CD4-positive, alpha-beta T cell treated with Interleukin-12 subunit alpha and Interleukin-12 subunit beta, for 1 hour (primary cell): ENCODE results near the gene HS3ST2.
"Not testable (repeated sequence)": the region's sequence is repeated elsewhere in the genome, so short reads cannot be mapped to it uniquely, and the experiment has no call there.

Experiments used
- DNase-seq: peaks from one replicate; pipeline ENCODE4 v3.0.0-alpha.2; 2020

HS3ST2 gene

DNA sequence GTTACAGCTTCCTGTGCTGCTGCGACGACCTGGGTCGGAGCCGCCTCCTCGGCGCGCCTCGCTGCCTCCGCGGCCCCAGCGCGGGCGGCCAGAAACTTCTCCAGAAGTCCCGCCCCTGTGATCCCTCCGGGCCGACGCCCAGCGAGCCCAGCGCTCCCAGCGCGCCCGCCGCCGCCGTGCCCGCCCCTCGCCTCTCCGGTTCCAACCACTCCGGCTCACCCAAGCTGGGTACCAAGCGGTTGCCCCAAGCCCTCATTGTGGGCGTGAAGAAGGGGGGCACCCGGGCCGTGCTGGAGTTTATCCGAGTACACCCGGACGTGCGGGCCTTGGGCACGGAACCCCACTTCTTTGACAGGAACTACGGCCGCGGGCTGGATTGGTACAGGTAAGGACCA lies 746 bp downstream of the HS3ST2 start:
- no peak for DNase-seq

DNA sequence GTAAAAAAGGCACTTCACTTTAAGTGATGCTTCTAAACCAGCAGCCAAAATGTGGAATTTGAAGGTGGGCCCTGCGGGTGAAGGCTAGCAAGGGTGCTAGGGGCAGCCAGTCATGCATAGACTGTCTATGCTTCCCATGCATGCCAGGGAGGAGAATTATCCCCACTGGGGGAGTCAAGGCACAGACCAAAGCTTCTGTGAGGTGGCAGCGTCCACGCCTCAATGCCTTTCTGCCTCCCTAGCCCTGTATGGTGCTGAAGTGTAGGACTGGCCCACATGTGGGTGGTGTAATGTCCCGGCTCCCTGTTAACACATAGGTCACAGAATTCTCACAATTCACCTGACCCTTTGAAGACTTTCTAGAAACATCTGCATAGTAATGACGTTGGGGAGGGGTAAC lies 1.9 kb downstream of the HS3ST2 start:
- DNase-seq, result no peak

DNA sequence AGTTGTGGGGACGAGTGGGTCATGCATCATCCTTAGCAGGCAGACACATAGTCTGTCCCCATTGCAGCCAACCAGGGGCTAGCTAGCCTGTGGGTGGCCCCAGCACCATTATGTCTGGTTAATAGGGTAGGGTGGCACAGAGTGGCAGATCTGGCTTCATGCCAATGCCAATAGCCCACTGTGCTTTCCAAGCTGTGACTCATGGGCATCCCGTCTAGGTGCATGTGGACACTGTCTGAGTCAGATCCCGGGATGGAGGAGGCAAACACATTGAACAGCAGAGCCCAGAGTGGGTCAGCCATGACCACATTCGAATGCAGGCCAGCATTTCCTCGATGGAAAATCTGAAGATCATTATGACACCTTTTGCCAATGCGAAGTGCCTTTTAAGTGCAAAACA lies 2.5 kb downstream of the HS3ST2 start:
- no peak for DNase-seq

GRCh38 chr16:22818736-22819135 lies 4.8 kb downstream of the HS3ST2 start:
- not testable (repeated sequence) for DNase-seq

DNA sequence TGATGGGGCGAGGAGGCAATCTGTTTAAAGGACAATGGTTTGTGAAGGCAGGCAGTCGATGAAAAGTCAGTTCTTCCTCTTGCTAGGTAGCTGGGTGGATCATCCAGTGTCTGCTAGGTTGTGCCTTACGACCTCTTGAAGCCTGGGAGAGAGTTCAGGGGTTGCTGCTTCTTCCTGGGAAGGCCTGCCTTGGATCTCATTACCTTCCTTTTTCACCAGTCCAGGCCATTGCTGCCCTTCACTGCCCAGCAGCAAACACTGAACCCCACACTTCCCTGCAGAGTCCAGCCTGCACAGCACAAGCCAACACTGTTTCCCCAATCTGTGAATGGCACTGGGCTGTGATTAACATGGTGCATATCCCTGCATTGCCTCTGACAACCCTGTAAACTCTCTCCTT lies 24.7 kb downstream of the HS3ST2 start:
- no peak for DNase-seq

DNA sequence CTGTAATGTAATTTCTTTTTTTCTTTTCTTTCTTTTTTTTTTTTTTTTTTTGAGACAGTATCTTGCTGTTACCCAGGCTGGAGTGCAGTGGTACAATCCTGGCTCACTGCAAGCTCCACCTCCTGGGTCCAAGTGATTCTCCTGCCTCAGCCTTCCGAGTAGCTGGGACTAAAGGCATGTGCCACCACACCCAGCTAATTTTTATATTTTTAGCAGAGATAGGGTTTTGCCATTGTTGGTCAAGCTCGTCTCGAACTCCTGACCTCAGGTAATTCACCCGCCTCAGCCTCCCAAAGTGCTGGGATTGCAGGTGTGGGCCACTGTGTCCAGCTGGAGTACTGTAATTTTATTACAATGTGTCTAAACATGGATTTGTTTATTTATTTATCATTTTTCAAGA lies 28.1 kb downstream of the HS3ST2 start:
- not testable (repeated sequence) for DNase-seq

GRCh38 chr16:22843122-22843521 lies 29.2 kb downstream of the HS3ST2 start:
- no peak for DNase-seq

DNA sequence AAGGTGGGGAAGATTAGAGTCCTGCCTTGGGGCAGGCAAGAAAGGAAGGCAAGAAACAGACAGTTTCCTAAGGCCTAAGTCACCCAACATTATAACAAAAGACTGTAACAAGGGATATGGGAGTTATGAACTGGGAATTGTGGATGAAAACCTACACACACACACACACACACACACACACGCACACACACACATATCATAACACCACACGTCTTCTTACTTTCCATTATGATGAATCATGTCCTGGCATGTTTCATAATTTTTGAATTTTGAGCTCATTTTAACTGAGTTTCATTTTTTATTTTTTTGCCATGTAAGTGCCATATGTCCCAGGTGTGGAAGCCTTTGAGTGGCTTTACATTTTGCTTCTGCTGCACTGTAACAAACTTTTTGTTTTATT lies 29.9 kb downstream of the HS3ST2 start:
- DNase-seq, result no peak

DNA sequence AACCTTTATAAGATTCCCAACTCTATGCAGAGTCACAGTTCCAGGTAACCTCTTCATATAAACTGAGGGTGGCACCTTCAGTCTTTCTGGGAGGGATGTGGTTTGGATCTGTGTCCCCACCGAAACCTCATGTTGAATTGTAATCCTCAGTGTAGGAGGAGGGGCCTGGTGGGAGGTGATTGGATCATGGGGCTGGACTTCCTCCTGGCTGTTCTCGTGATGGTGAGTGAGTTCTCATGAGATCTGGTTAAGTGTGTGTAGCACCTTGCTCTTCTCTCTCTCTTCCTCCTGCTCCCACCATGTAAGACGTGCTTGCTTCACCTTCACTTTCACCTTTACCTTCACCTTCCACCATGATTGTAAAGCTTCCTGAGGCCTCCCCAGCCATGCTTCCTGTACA lies 30.5 kb downstream of the HS3ST2 start:
- no peak for DNase-seq

GRCh38 chr16:22847100-22847499 lies 33.1 kb downstream of the HS3ST2 start:
- DNase-seq, result no peak

GRCh38 chr16:22847690-22848089 lies 33.7 kb downstream of the HS3ST2 start:
- DNase-seq, result no peak

DNA sequence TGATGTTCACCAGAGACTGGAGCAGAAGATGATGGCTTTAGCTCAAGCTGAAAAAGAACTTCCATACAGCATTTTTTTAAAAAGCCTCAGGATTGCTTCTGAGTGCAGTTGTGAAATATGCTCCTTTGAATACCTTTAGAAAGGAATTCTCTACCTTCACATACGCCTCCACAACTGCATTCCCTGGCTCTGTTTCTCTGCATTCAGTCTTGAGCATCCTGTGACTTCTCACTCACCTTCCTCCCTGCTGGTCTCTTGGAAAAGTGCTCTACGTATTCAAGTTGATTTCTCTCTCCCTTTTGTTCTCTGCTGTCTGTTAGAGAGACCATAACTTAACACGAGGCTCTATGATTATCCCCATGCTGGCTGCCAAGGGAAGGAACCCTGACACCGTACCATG lies 34.5 kb downstream of the HS3ST2 start:
- no peak for DNase-seq

DNA sequence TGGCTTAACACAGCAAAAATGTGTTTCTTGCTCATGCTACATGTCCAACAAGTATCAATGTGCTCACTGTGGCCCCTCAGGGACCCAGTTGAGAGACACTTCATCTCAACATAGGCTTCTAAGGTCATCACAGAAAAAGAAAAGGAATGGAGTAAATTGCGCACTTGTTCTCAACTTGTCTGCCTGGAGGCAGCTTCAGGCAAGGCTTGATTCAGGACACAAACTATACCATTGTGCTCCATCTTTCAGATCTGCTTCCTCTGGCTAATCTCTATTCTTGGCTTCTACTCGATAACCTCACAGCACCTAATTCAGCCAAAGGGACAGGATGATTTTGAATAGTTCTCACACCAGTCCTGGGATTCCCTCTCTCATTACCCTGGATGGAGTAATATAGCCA lies 35.6 kb downstream of the HS3ST2 start:
- DNase-seq, result no peak

DNA sequence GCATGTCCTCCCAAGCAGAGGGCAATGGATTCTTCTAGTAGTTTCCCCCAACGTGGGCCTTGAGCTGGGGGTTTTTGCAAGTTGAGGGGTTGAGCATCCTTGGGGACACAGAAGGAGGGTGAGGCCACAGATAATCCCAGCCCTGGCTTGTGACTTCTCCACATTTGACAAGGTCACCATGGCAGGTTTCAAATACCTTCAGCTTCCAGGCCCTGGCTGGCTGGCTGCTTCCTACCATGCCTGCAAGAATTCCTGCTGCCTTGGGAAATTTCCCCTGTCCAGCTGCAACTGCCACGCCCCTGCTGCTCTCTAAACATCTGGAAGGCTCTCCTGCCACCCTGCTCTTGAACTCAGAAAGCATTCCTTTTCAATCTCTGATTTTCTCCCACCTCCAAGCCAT lies 41.3 kb downstream of the HS3ST2 start:
- DNase-seq, result no peak

DNA sequence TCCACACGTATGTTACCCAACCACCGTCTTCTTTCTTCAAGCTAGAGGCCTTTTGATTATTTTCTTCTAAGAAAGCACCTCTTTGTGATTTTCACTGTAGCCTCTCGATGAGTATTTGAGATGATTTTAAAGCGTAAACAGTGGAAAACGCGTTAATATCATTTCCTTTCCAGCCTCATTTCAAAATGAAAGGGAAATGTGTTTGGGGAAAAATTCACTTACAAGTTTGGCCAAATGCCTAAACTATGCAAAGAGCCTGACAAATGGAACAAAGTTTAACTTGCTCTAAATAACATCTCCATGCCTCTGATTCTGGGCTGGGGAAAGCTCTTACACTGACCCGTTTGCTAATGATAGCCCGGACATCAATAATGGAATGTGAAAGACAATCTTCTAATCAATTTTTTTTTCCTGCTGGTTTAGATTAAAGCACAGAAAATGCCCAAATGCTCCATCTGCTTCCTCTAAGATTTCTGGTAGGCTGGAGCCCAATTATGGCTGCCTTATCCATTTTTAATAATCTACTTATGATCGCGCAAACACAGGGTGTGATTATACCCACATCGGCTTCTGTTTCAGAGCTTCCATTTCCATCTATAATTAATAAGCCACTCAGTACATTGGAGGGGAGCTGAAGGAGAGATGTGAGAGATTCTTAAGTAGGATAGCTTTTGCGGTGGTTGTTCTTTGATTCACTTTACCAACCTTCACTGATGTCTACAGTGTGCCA lies 43.5 kb downstream of the HS3ST2 start:
- no peak for DNase-seq

DNA sequence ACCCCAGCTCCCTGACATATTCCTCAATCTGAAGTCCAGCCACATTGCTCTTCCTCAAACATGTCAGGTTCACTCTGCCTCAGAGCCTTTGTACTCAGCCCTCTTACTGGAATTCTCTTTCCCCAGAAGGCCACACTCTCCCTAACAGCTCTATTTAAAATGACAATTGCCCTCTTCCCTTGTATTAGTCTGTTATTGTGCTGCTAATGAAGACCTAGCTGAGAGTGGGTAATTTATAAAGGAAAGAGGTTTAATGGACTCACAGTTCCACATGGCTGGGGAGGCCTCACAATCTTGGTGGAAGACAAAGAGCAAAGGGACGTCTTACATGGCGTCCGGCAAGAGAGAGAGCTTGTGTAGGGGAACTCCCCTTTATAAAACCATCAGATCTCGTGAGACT lies 46.0 kb downstream of the HS3ST2 start:
- no peak for DNase-seq

DNA sequence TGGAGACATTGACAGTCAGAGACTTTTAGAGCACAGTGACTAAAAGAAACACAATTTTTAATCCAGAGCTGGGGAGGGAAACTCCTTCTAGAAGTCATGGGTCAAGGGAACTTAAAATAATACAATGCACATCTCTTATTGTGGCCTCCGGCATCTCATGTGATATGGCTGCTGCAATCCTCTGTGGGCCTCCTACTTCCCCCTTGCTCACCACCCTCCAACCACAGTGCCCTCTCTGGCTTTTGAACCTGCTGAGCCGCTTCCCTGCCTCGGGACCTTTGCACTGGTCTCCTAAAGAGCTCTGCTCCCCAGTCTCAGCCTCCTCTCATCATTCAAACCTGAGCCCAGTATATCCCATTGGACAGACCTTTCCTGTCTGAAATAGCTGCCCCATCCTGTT lies 47.6 kb downstream of the HS3ST2 start:
- DNase-seq, result no peak

DNA sequence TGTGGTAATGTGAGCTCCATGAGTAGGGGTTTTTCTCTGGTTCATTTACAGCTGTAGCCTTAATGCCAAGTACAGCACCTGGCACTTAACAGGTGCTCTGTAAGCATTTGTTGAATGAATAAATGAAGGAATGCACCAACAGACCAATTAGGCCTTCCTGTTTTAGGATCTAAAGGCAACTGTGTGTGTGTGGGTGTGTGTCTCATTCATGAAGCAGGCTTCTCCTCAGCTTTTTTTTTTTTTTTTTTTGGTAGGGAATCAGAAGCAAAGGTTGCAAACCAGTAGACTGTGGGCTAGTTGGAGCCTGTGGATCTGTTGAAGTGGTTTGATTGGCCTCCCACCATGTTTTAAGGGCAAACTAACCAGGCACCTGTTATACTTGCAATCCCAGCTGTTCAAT lies 48.1 kb downstream of the HS3ST2 start:
- no peak for DNase-seq

GRCh38 chr16:22864375-22864774 lies 50.4 kb downstream of the HS3ST2 start:
- no peak for DNase-seq

GRCh38 chr16:22868593-22869224 lies 54.7 kb downstream of the HS3ST2 start:
- DNase-seq, result no peak

DNA sequence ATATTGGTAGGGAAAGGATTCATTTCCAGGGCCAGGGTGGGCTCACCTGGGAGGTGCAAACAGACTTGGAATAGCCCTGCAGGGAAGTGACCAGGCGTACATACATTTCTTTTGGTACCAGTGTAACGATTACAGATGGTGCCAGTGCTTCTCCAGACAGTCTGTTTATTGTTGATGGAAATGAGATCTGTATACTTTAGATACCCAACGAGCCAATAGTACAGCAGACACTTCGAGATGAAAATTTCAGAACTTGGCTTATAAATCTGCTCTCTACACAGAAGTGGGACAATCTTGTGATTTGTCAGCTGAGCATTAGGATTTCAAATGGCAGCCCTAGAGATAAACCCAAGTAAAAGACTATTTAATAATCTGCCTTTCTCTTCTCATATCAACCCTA lies 57.9 kb downstream of the HS3ST2 start:
- no peak for DNase-seq

GRCh38 chr16:22874394-22874793 lies 60.4 kb downstream of the HS3ST2 start:
- DNase-seq, result no peak

- DNase-seq, result no peak
Measured at GRCh38 chr16:22878955-22879354, 65.0 kb downstream of the HS3ST2 start.

DNA sequence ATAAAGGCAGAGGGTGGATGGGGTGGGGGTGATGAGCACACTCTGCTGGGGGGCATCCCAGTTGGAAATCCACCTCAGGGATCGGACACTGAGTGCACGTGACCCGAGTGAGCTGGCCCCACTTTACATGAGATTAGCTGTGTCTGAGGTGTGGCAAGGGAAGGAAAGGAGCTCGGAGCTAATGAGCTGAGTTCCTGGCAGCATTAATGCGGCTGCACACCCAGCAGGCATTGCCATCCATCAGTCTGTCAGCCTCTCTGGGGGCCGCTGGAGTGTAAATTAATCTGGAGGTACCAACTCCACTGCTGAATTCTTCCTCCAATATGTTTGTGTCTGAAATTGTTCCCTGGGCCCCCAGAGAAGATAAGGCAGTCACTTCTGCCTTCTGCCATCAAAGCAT lies 65.5 kb downstream of the HS3ST2 start:
- DNase-seq, result no peak

DNA sequence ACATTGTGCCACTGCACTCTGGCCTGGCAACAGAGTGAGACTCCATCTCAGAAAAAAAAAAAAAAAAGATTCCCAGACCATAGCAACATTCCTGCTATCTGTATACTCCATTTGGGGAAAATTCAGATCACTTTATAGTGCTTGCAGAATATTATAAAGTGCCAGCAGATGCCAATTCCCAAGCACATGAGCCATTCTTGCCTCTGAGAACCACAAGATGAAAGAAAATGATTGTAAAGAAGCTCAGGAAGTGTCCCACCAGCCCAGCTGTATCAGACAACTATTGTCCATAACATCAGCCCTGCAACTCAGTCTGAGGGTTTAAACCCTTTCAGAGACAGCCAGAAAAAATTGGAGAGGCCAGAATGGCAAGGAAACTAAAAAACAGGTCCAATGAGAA lies 69.0 kb downstream of the HS3ST2 start:
- no peak for DNase-seq
